ENCODE results near the gene TBX1. TPM values are rescaled to one million over a fixed set of nuclear protein-coding genes. Genes with fewer than 3 reads are reported as not detected.

TBX1 gene
- total RNA-seq, 2 donors from 2014 or later = 0.24 TPM; not detected in 1

DNA sequence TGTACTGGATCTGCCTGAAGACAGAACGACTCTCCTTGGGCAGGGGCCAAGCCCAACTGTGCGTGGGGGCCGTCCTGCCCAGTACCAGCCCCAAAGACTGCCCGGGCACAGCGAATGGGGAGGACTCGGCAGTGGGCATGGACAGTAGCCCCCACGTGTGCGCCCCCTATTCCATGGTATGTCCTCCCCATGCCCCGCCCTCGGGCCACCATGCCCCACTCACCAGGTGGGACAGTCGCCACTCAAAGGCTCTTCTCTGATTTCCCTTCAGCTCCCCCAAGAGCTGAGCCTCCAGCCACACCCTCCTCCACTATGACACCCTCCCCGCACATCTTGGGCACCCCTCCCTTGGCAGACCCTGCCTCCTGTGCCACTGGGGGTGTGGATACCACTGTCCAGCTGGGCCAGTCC lies 50.6 kb downstream of the TBX1 start:
- Histone ChIP-seq H3K27ac (no peak overlapping the region), H3K36me3 (no peaks in the 10 kb centered on the region), H3K27me3 (no peaks in the 10 kb centered on the region), H3K9me3 (no peaks in the 10 kb centered on the region), H3K4me3 (no peak overlapping the region), H3K4me1 (peaks cover 0 to 4% of the 10 kb centered on the region in 2 donors)
- no peak for DNase-seq (ENCODE audit: low spot score)
- TF ChIP-seq, protein P1, sequence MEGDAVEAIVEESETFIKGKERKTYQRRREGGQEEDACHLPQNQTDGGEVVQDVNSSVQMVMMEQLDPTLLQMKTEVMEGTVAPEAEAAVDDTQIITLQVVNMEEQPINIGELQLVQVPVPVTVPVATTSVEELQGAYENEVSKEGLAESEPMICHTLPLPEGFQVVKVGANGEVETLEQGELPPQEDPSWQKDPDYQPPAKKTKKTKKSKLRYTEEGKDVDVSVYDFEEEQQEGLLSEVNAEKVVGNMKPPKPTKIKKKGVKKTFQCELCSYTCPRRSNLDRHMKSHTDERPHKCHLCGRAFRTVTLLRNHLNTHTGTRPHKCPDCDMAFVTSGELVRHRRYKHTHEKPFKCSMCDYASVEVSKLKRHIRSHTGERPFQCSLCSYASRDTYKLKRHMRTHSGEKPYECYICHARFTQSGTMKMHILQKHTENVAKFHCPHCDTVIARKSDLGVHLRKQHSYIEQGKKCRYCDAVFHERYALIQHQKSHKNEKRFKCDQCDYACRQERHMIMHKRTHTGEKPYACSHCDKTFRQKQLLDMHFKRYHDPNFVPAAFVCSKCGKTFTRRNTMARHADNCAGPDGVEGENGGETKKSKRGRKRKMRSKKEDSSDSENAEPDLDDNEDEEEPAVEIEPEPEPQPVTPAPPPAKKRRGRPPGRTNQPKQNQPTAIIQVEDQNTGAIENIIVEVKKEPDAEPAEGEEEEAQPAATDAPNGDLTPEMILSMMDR (IDR thresholded peaks at IDR 0.05) = no peak

DNA sequence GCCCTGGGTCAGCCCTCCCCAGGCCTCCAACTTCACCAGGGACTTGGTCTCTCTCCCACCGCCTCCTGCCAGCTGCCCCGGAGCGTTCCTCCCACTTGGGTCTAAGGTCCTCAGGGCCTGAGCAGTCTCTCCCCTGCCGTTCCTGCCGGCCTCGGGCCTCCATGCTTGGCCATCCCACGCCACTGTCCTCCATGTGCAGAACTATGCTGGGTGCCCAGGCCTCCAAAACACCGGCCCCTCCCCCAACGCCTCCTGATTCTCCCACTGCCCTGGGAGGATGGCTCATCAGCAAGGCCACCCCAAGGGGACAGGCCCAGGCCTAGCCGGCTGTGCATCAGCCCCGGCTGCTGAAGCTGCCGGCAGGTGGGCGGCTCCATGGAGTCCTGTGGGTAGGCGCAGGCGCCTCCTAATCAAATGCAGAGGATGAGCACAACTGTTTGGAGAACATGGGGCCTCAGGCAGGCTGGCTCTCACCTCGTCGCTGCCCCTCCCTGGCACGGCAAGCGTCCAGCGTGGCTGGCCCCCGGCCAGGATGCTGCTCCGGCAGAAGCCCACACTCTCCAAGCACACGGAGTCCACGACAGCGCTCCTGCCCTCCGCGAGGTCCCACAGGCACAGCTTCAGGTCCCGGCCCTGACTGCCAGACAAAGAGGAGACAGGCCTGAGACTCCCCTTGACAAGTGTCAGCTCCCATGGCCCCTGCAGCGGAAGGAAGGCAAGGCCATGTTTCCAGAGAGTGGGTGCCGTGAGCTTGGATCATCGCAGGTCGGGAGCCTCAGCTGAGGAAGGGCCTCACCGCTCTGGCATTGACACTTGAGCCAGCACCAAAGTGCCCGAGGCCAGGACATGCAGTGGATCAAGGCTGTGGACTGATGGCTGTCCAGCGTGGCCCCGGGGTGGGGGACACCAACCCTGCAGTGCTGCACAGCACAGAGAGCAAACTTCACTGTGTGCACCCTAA lies 51.5 kb downstream of the TBX1 start:
- DNase-seq (ENCODE audit: low spot score) = no peak
- TF ChIP-seq, protein P1 (IDR thresholded peaks at IDR 0.05) = no peak
- peaks cover 0 to 4% of the 10 kb centered on the region in 2 donors for H3K4me1 ChIP-seq
- no peaks in the 10 kb centered on the region for H3K36me3 ChIP-seq
- no peaks in the 10 kb centered on the region for H3K9me3 ChIP-seq
- no peak overlapping the region for H3K4me3 ChIP-seq
- H3K27ac ChIP-seq = no peak overlapping the region
- no peaks in the 10 kb centered on the region for H3K27me3 ChIP-seq

DNA sequence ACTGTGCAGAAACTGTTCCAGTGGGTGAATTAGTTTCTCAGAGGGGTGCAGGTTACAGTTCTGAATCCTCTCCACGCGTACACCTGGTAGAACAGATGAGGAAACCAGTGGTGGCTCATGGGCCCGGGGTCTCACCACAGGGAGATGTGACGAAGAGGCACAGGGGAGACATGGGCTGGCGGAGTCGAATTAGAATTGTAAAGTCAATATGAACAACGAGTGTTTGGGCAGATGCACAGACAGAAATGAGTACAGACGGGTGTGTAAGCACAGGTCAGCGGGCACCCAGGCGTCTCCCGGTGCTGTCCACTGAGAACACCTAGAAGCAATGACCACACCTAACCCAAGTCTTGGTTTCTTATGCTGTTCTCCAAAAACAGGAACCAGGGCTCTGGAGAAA lies 52.3 kb downstream of the TBX1 start:
- Histone ChIP-seq H3K9me3 (no peaks in the 10 kb centered on the region), H3K4me1 (peaks cover 0 to 4% of the 10 kb centered on the region in 2 donors), H3K27me3 (no peaks in the 10 kb centered on the region), H3K4me3 (no peak overlapping the region), H3K36me3 (no peaks in the 10 kb centered on the region), H3K27ac (no peak overlapping the region)
- TF ChIP-seq, protein P1 (IDR thresholded peaks at IDR 0.05) = no peak
- no peak for DNase-seq (ENCODE audit: low spot score)

DNA sequence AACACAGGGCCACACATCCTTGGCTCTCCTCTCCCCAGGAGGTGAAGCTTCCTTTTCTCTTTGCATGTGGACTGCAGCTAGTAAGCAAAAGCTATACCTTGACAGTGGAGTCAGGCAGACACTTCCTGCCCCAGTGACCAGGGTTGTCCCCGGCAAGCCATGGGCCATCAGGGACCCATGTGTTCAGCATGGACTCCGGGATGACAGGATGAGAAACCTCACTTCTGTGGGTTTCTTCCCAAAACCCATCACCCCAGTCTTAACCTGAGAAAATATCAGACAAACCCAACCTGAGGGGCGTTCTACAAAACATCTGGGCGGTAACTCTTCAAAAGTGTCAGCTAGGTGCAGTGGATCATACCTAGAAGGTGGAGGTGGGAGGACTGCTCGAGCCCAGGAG lies 53.9 kb downstream of the TBX1 start:
- Histone ChIP-seq H3K27ac (no peak overlapping the region), H3K27me3 (no peaks in the 10 kb centered on the region), H3K4me1 (peaks cover 0 to 4% of the 10 kb centered on the region in 2 donors), H3K4me3 (no peak overlapping the region), H3K36me3 (no peaks in the 10 kb centered on the region), H3K9me3 (no peaks in the 10 kb centered on the region)
- TF ChIP-seq, protein P1 (IDR thresholded peaks at IDR 0.05) = no peak
- DNase-seq (ENCODE audit: low spot score) = no peak

DNA sequence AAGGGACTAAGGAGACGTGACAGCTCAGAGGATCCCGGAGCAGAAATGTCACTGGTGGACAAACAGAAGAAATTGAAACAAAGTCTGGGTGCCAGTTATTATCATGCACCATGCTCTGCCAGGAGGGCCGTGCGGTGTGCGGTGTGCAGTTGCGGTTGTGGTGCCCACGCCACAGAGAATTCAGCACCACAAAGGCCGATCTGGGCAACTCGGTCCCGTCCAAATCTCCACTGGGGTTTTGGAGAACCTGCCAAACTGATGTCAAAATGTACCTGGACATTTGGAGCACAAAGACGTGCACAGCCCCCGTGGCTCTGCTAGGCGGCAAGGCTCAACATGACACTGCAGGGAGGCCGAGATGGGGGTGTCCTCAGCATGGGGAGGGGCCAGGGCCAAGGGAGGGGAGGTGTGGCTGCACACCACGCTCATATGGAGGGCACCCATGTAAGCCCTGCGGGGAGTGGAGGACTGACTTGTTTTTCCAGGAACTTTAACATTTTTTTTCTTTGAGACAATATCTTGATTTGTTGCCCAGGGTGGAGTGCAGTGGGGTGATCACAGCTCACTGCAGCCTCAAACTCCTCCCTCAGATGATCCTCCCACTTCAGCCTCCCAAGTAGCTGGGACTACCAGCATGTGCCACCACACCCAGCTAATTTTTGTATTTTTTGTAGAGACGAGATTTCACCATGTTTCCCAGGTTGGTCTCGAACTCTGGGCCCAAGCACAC lies 54.7 kb downstream of the TBX1 start:
- TF ChIP-seq, protein P1 (IDR thresholded peaks at IDR 0.05) = no peak
- DNase-seq (ENCODE audit: low spot score) = peak; percentile 36
- Histone ChIP-seq H3K27me3 (no peaks in the 10 kb centered on the region), H3K9me3 (no peaks in the 10 kb centered on the region), H3K4me3 (no peak overlapping the region), H3K36me3 (no peaks in the 10 kb centered on the region), H3K4me1 (peaks cover 0 to 4% of the 10 kb centered on the region in 2 donors), H3K27ac (no peak overlapping the region)
